ENCODE data around the gene ADAMTS16.

DNA sequence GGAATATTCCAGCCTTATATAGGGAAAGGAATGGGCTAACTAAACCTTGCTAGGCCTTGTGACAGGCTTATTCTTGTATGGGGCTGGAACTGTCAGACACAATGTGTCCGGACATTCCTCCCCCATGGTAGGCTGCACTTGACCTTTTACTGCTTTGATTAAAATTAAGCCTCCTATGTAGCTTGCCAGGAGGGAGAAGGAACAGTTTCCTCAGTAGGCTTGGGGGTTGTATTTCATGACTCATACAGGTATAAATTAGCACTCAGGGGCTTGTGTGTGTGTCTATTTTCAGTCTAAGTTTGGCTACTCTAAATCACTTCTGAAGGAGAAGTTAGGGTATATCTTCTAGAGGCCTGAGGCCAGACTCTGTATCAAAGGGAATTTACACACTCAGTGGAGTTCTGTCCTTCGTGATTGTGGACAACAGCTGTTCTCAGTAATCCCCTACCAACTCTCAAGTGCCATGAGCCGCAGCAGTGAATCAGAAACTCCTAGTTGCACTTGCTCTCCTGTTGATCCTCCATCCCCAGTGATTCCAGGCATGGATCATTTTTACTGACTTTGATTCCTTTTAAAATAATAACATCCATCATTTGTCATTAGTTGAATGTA, 16.4 kb downstream of the ADAMTS16 start:
- TF ChIP-seq POLR2AphosphoS5 (IDR thresholded peaks at IDR 0.05) (no peak), EP300 (IDR thresholded peaks at IDR 0.05) (no peak)
- TF ChIP-seq, protein P1, sequence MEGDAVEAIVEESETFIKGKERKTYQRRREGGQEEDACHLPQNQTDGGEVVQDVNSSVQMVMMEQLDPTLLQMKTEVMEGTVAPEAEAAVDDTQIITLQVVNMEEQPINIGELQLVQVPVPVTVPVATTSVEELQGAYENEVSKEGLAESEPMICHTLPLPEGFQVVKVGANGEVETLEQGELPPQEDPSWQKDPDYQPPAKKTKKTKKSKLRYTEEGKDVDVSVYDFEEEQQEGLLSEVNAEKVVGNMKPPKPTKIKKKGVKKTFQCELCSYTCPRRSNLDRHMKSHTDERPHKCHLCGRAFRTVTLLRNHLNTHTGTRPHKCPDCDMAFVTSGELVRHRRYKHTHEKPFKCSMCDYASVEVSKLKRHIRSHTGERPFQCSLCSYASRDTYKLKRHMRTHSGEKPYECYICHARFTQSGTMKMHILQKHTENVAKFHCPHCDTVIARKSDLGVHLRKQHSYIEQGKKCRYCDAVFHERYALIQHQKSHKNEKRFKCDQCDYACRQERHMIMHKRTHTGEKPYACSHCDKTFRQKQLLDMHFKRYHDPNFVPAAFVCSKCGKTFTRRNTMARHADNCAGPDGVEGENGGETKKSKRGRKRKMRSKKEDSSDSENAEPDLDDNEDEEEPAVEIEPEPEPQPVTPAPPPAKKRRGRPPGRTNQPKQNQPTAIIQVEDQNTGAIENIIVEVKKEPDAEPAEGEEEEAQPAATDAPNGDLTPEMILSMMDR (IDR thresholded peaks at IDR 0.05) = no peak
